Measurements from ENCODE around the gene TSG101. TPM values are rescaled to one million over a fixed set of nuclear protein-coding genes. Genes with fewer than 3 reads are reported as not detected.

The TSG101 gene
- total and polyA plus RNA-seq, 2 donors: 46.2 to 58.6 TPM

DNA sequence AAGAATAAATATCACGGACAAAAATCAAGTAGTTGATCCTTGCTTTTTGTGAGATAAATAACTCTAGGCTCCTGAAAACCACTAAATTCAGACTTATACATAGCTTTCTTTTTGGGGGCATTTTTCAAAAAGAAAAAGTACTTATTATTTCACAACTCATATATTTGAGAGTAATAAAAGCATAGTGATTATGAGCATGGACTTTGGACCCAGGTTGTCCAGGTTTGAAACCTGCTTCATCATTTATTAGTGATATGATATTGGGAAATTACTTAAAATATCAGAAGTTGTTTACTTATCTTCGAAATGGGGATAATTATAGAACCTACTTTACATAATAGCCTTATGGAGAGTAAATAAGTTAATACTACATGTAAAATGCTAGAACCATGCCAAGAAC lies 88.1 kb downstream of the TSG101 start:
- H3K4me1 ChIP-seq (ENCODE audit: insufficient read depth): no peaks in the 10 kb centered on the region
- no peaks in the 10 kb centered on the region for H3K36me3 ChIP-seq (ENCODE audit: insufficient read depth)
- 81% methylated on average over 2 of the region's 2 CpGs for WGBS
- no peak for DNase-seq (ENCODE audit: extremely low spot score)
- no peak overlapping the region for H3K4me3 ChIP-seq (ENCODE audit: low read depth, low read length)
- H3K27ac ChIP-seq (ENCODE audit: low read depth): no peak overlapping the region

Other genes starting within 250 kb of the TSG101 start
- 55.3 TPM for gene HPS5, start 204.8 kb downstream of the TSG101 start, total RNA-seq
- 8.4 TPM for gene HPS5, start 204.8 kb downstream of the TSG101 start, polyA plus RNA-seq
- gene GTF2H1, start 204.4 kb downstream of the TSG101 start, total RNA-seq: 119 TPM
- gene GTF2H1, start 204.4 kb downstream of the TSG101 start, polyA plus RNA-seq: 31.9 TPM
- 163 TPM for gene LDHA, start 132.4 kb downstream of the TSG101 start, total RNA-seq
- 542 TPM for gene LDHA, start 132.4 kb downstream of the TSG101 start, polyA plus RNA-seq
- gene LDHC, start 114.6 kb downstream of the TSG101 start, total RNA-seq: not detected
- gene LDHC, start 114.6 kb downstream of the TSG101 start, polyA plus RNA-seq: not detected
- gene LDHAL6A, start 71.1 kb downstream of the TSG101 start, total RNA-seq: not detected
- not detected for gene LDHAL6A, start 71.1 kb downstream of the TSG101 start, polyA plus RNA-seq
- 37.6 TPM for gene UEVLD, start 61.8 kb upstream of the TSG101 start, total RNA-seq
- 15.2 TPM for gene UEVLD, start 61.8 kb upstream of the TSG101 start, polyA plus RNA-seq
- gene MISFA, start 72.8 kb upstream of the TSG101 start, total RNA-seq: 2.6 TPM
- gene MISFA, start 72.8 kb upstream of the TSG101 start, polyA plus RNA-seq: 1.0 TPM
- gene SPTY2D1, start 107.4 kb upstream of the TSG101 start, total RNA-seq: 27.1 TPM
- gene SPTY2D1, start 107.4 kb upstream of the TSG101 start, polyA plus RNA-seq: 8.9 TPM
- gene TMEM86A, start 171.8 kb upstream of the TSG101 start, total RNA-seq: 2.7 TPM
- gene TMEM86A, start 171.8 kb upstream of the TSG101 start, polyA plus RNA-seq: 4.5 TPM
- gene IGSF22, start 199.2 kb upstream of the TSG101 start, total RNA-seq: 0.21 TPM
- gene IGSF22, start 199.2 kb upstream of the TSG101 start, polyA plus RNA-seq: 0.32 TPM